Activated gamma-delta T cell treated with anti-CD3 and anti-CD28 coated beads, Interleukin-2, amount 50 U/mL, for 16 hours (primary cell): ENCODE data around the gene SHC4.
"Not testable (repeated sequence)": the region's sequence is repeated elsewhere in the genome, so short reads cannot be mapped to it uniquely, and the experiment has no call there.

Experiments used
- DNase-seq: peaks from one replicate; pipeline ENCODE4 v3.0.0-alpha.2; 2020; ENCODE audit warnings: low read depth

SHC4 gene, protein sequence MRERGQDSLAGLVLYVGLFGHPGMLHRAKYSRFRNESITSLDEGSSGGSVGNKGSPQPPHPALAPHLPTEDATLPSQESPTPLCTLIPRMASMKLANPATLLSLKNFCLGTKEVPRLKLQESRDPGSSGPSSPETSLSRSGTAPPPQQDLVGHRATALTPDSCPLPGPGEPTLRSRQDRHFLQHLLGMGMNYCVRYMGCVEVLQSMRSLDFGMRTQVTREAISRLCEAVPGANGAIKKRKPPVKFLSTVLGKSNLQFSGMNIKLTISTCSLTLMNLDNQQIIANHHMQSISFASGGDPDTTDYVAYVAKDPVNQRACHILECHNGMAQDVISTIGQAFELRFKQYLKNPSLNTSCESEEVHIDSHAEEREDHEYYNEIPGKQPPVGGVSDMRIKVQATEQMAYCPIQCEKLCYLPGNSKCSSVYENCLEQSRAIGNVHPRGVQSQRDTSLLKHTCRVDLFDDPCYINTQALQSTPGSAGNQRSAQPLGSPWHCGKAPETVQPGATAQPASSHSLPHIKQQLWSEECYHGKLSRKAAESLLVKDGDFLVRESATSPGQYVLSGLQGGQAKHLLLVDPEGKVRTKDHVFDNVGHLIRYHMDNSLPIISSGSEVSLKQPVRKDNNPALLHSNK

DNA sequence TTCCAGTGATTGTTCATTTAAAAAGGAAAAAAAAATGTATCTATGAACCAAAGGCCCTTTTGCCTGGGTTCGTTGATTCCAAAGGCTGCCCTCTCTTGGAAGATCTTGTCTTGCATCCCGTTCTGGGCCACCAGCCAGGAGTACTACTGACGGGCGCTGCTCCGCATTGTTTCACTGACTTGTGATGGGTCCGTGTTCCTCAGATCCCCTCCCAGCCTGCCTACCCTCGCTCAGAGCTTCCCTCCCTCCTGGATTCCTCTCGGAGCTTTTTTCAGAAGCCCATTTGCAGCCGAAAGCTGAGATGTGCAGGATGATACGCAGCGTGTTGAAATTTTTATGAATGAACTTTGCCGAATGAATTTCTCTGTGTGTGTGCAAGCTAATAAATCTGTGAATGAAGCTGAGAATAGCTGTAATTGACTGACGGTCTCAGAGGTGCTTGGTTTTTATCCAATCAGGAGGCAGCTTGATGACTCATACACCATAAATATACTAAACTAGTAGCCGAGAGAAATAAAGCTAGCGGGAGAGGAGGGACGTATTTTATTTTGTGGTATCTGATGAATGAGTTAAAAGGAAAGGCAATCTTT lies at the start of gene SHC4:
SHC4 (minus strand) TSS at position 396 of the 590 bp plus-strand sequence. CDS start 904 bp downstream, outside the sequence.
- no peak for DNase-seq

DNA sequence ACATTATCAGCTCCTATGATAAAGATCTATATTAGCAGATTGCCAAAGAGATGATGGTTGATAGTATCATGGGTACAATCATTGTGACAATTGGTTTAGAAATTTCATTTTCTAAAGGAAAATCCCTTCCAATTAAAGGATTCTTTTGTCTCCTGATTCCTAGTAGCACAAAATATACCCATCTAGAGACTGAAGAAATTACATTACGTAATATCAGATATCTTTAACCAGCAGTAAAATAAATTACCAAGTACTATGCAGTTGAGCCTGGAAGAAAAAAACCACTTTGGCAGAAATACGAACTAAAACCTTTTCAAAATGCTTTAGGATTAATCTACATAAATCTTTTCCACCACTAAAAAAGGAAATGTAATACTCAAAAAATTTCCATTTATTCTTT lies 35.6 kb upstream of the SHC4 start:
- DNase-seq, result no peak

DNA sequence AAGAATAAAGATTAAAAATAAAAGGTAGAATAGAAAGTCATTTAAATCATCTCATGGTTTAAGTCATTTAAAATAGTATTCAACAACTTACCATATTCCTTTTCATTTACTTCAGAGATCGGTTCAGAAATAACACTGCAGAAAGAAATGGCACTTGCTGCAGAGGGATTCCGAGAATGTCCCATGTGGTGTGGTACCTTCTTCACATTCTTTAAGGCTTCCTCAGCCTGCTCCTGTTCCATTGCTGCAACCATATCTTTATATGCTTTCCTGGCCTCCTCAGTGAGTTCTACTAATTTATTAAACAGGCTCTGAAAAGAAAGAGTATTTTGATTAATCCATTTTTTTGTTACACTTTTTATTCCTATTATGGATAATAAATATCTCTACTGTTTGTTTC lies 32.6 kb upstream of the SHC4 start:
- DNase-seq, result no peak

DNA sequence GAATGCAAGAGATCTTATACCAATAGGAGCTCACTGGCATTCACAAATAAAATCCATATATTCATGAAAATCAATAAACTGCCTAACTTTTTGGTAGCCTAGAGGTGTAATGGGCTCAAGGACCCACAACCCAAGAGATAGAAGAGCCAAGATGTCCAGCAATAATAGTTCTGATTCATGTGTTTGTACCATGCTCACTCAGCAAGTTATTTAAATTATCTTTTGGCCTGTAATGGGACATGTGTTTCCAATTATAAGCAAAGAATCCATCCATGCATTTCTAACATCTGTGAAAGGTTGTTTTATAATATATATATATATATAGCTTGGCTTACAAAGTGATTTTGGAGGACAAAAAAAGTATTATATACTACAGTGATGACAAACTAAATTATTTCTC lies 29.7 kb upstream of the SHC4 start:
- DNase-seq, result no peak

DNA sequence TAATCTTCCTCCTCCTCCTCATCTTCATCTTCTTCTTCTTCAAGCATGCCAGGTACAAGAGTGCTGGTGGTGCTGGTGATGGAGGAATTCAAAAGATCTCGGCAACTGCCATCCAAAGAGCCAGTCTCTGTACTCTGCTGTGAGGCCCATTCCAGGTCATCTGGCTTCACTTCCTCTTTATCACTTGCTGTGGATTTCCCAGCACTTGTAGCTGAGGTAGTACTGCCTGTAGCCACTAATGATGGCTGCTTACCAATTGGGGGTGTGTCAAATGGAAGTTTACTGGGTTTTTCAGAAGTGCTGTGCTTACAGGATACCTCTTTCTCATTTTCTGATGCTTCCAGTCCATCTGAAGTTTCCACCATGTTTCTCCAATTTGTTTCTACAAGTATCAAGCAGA lies 28.8 kb upstream of the SHC4 start:
- no peak for DNase-seq

DNA sequence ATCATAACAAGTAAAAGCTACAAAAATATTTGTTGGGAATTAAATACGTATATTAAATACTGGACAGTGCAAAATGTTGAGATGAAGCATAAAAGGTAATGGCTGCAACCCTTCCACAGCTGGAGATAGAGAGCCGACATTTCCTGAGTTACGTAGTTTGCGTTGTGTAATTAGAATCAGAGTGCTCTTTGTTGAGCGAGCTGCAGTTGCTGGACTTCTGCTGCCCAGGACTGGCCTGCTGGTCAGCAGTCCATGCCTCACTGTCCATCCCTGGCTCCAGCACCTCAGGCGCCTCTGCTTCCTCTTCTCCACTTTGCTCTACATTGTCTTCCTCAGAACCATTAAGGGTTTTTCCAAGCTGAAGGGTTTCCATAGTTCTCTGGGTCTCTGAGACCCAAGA lies 28.4 kb upstream of the SHC4 start:
- no peak for DNase-seq

DNA sequence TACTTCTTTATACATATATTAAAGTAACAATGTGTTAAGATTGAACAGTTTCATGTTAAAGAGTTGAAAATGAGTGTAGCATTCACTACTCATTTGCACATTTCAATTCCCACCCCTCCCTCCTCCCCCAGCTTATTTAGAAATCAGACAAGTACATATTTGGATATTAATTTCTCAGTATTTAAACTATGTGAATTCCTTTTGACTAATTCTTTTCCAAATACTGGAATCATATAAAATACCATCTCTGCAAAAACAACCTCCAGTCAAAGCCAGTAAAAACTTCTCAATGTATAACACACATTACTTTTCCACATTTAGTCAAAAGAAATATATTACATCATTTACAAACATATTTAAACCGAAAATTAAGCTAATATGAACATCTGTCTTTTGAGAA lies 25.5 kb upstream of the SHC4 start:
- no peak for DNase-seq

DNA sequence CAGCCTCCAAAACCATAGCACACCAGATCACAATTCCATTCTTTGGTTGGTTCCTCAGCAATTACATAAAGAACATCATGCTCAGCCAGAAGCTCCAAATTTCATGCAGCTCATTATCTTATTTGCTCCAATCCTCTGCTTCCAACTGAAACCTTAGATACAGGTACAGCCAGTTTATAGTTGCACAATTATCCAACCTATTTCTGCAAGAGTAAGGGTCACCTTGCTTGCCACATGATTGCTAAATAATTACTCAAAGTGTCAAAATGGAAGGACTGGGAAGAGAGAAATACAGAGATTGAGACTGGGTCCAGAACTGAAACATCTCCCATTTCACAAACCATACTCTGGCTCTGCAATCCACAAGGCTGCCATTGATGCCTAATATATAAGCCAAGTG lies 23.4 kb upstream of the SHC4 start:
- no peak for DNase-seq

DNA sequence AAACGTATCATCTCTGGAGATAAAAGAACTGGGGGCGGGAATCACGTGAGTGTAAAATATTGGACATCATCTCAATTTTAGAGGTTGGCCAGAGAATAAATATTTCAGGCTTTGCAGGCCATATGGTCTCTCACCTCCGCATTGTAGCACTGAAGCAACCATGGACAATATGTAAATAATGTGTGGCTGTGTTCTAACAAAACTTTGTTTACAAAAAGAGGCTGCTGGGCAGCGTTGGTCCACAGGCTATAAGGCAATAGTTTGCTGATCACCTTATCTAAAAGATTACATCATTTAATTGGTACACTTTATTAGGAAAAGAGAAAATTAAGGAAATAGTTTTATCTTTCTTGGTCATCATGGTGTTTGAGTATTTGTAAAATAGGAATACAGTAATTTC lies 22.5 kb upstream of the SHC4 start:
- DNase-seq, result no peak

DNA sequence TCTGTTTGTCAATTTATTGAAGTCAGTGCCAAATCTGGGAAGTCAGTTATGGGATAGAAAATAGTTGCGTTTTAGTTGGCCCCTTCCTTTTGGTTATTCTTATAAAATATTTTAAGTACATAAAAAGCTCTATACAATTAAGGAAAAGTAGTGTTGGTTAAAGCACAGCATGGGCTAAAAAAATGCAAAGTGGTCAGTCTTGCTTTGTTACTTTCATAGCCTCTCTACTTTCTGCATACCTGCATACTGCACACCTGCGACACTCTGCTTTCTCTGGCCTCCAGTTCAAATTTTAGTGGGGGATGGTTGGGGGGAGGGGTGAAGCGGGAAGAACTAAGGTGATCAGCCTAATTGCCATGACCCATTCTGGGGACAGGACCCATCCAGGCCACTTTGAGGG lies 21.8 kb upstream of the SHC4 start:
- no peak for DNase-seq

DNA sequence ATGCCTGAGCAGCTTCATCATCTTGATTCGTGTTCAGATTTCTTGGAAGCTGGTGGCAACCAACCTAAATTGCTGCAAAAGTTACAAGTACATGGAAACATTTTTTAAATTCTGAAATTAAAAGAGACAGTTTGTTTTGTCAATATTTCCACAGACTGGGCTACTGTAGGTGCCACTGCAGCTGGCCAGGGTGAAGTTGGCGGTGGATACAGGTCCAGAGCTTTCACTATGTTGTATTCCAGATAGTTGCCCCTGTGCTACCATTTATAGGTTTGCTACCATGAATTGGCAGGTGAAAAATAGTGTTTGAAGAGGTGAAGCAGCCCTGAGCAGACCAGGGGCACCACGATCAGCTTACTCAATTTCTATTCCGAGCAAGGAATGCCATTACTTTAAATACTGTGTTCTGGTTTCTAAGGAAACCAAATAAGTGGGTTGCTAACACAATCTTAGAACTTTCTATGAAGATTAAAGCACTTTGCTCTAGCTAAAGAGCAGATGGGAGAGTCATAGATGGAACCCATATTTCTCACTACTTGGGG lies 21.2 kb upstream of the SHC4 start:
- no peak for DNase-seq

DNA sequence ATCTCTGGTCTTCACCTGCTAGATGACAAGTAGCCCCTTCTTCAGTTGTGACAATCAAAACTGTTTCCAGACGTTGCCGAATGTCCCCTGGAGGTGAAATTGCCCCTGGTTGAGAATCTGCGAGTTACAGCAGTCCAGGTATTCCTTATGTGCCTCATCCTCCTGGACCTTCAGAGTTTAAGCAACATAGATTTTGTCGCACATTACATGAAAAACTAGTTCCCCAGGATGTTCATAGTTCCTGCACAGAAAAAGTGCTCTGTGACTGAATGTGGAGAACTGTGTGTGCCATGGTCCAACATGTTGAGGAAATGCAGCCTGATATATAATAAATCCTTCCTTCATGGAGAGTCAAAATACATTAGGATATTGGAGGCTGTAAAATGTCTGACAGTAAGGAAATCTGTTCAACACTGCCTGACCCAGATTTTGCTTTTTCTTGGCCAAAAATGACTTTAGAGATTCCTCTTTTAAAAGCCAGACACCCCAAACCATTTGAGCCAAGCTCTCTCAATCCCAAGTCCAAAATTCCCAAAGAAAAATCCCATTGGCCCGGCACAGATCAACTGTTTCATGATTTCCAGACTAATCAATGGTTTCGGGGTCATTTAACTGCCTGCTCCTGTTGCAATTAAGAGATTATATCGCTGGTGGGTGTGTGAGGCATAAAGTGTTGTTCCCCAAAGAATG lies 20.4 kb upstream of the SHC4 start:
- no peak for DNase-seq

DNA sequence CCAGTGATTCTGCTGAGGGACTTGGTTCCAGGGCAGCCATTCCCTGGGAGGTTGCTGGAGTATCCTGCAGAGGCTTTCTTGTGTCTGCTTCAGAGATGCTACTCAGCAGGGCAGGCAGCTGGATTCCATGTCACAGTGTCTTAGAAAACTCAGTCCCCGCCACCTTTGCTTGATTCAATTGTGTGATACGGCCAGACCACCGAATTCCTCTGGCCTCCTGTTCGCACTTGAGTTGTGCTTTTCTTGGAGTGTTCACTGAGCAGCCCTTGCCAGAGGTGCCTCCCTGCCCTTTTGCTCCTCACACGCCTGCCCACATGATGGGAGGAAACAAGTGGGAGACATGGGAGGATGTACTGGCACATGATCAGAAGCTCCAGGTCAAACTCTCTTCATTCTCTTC lies 19.6 kb upstream of the SHC4 start:
- no peak for DNase-seq

DNA sequence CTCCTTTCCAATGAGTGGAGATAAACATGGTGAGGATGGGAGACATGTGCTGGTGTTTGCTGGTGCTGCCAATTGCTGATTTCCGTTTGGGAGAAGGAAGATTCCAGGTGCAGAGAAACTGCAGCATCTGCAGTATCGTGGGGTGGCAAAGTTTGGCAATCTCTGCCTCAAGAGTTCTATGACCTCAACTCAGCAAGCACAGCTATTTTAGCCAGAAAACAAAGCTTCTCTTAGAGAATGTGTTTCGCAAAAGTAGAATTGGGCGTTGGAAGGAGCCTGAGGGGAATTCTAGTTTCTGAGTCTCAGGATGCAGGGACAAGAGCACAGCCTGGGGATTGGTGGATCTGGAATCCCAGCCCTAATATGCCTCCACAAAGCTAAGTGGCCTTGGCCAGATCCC lies 18.2 kb upstream of the SHC4 start:
- no peak for DNase-seq

DNA sequence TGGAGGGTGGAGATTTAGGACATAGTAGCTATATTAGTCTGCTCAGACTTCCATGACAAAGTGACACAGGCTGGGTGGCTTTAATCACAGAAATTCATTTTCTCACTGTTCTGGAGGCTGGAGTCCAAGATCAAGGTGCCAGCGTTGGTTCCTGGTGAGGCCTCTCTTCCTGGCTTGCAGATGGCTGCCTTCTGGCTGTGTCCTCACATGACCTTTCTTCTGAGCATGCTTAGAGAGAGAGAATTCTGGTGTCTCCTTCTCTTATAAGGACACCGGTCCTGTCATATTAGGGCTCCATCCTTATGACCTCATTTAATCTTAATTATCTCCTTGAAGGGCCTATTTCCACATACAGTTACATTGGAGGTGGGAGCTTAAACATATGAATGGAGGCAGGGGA lies 14.9 kb upstream of the SHC4 start:
- DNase-seq, result no peak

DNA sequence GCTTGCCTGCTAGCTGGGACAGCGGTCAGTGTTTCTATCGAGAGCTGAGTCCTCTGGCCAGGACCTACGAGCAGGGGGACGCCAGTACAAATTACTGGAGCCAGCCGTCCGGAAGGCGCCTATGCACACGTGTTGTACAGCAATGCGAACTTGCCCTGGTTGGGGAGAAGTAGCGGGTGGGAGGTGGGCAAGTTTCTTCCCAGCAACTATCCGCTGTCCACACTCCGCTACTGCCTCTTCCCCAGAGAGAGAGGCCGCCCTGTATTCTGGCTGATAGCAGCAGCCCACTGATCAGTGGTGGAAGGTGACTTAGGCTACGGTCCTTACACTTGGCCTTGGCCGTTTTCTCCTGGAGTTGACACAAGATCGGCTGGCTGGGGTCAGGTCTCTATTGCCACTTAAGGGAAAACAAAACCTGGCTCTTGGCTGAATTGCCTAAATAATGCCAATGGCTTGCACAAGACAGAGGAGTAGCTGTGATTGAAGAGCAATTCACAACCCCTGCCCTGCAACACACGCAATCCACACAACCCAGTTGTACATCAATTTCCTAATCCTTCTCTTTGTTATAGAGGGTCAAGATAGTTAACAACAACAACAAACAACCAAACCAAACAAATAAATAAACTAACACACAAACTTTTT lies 12.8 kb upstream of the SHC4 start:
- no peak for DNase-seq

DNA sequence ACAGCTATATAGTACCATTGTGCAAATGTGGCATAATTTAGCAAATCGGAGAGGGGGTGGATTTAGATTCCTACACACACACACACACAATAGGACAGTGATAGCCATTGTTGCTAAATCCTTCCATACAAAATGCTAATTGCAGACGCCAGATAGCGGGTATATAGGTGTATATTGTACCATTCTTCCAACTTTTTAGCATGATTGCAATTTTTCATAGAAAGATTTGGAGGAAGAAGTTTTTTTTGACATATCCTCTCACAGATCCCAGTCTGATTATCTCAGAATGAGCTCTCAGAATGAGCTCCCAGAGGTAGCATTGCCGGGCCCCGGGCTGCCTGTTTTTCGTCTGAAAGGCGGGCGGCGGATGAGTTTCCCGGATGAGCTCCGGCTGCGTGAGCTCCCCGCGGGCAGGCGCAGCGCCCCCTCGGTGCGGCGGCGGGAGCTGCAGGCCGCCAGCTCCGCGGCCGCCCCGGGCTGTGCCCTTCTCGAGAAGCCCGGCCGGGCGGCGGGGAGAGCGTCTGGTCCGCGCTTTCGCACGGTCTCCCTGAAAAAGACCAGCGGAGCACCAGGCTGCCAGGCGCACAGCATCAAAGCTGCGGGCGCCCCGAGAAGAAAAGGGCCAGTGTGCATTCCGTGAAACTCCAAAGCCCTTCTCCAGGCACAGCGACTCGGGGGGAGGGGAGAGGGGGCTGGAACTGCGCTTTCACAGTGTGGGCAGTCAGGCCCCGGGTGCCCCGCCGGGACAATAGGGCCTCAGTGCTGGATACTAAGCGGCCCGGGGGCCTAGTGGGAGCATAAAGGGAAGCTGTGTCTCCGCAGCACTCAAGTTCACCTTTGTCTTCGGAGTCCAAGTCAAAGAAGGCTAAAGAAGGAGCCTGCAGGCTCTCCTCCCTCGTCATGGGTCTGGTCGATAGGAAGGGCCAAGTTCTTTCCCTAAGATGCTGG lies 12.0 kb upstream of the SHC4 start:
- DNase-seq, result peak; percentile 62

DNA sequence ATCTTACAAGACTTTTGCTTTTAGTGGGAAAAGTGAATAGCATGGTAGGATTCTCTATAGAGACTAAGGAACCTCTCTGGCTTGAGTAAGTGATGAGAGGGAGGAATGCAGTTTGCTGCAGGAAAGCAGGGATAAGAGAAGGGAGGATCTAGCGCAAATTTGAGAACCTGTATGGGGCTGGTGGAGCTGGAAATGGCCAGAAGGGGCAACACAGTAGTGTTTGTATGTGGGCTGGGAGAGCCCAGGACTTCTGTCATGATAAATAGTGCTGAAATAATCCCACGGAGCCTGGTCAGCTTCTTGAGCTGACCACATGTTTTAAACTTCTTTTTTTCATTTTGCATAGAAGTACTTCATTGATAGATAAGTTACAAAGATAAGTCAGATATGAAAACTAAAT lies 11.2 kb upstream of the SHC4 start:
- DNase-seq, result no peak

DNA sequence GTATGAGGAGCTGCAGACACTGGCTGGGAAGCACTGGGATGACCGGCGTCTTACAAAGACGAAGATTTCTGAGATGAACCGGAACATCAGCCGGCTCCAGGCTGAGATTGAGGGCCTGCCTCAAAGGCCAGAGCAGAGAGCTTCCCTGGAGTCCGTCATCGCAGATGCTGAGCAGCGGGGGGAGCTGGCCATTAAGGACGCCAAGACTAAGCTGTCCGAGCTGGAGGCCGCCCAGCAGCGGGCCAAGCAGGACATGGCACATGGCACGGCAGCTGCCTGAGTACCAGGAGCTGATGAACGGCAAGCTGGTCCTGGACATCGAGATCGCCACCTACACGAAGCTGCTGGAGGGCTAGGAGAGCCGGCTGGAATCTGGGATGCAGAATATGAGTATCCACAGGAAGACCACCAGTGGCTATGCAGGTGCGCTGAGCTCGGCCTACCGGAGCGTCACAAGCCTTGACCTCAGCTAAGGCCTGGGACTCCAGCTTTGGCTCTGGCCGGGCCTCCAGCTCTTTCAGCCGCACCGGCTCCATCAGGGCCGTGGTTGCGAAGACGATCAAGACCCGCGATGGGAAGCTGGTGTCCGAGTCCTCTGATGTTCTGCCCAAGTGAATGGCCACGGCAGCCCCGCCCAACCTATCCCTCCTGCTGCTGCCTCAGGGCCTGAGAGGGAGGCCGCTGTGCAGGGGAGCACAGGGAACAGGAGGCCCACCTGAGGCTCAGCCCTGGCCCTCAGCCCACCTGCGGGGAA lies 9.2 kb upstream of the SHC4 start:
- DNase-seq, result no peak

DNA sequence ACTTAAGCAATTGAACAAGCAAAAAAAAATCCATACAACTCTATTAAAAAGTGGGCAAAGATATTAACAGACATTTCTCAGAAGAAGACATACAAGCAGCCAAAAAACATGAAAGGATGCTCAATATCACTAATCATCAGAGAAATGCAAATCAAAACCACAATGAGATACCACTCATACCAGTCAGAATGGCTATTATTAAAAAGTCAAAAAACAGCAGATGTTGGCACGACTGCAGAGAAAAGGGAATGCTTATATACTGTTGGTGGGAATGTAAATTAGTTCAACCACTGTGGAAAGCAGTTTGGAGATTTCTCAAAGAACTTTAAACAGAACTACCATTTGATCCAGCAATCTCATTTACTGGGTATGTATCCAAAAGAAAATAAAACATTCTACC lies 7.2 kb upstream of the SHC4 start:
- not testable (repeated sequence) for DNase-seq
